GM21786 (cell line): Measurements from ENCODE around the gene TRIM2.

Experiments
- ATAC-seq: cut with Tn5 transposase; IDR thresholded peaks from one replicate; pipeline ENCODE4 v1.9.1; 2021; ENCODE audit not compliant: unreplicated experiment

The TRIM2 gene

GRCh38 chr4:153246446-153247115 lies 42.3 kb downstream of the TRIM2 start:
- ATAC-seq = no peak

- no peak for ATAC-seq
These were observed 42.9 kb downstream of the TRIM2 start for GRCh38 chr4:153247116-153247490.

- ATAC-seq = peak; percentile 7
These were observed 44.5 kb downstream of the TRIM2 start for GRCh38 chr4:153248641-153249198.

GRCh38 chr4:153249199-153250041 lies 45.2 kb downstream of the TRIM2 start:
- ATAC-seq = peak; percentile 96

GRCh38 chr4:153252122-153252521 lies 47.9 kb downstream of the TRIM2 start:
- peak; percentile 30 for ATAC-seq

GRCh38 chr4:153255233-153255632 lies 51.0 kb downstream of the TRIM2 start:
- no peak for ATAC-seq

GRCh38 chr4:153257151-153257620 lies 52.9 kb downstream of the TRIM2 start:
- peak; percentile 50 for ATAC-seq

GRCh38 chr4:153257991-153258390 lies 53.7 kb downstream of the TRIM2 start:
- no peak for ATAC-seq

- ATAC-seq = no peak
These were observed 54.5 kb downstream of the TRIM2 start for GRCh38 chr4:153258750-153259149.

- no peak for ATAC-seq
These were observed 55.4 kb downstream of the TRIM2 start for GRCh38 chr4:153259661-153260060.

- ATAC-seq = no peak
These were observed 55.9 kb downstream of the TRIM2 start for GRCh38 chr4:153260132-153260531.

- no peak for ATAC-seq
These were observed 56.5 kb downstream of the TRIM2 start for GRCh38 chr4:153260553-153261300.

GRCh38 chr4:153261461-153261860 lies 57.2 kb downstream of the TRIM2 start:
- ATAC-seq = no peak

- ATAC-seq = no peak
These were observed 57.7 kb downstream of the TRIM2 start for GRCh38 chr4:153261914-153262313.

GRCh38 chr4:153265306-153266047 lies 61.2 kb downstream of the TRIM2 start:
- no peak for ATAC-seq

GRCh38 chr4:153266988-153267387 lies 62.7 kb downstream of the TRIM2 start:
- ATAC-seq = no peak

GRCh38 chr4:153267890-153268289 lies 63.6 kb downstream of the TRIM2 start:
- no peak for ATAC-seq

- ATAC-seq = no peak
These were observed 64.1 kb downstream of the TRIM2 start for GRCh38 chr4:153268295-153268694.

GRCh38 chr4:153269218-153269990 lies 65.2 kb downstream of the TRIM2 start:
- no peak for ATAC-seq

- ATAC-seq = no peak
These were observed 66.1 kb downstream of the TRIM2 start for GRCh38 chr4:153270361-153270760.
